CD4-positive, alpha-beta T cell treated with Interleukin-15 for 1 hour (primary cell): ENCODE results near the gene WWOX.

Source experiments
- DNase-seq: peaks from one replicate; pipeline ENCODE4 v3.0.0-alpha.2; 2020

The WWOX gene

DNA sequence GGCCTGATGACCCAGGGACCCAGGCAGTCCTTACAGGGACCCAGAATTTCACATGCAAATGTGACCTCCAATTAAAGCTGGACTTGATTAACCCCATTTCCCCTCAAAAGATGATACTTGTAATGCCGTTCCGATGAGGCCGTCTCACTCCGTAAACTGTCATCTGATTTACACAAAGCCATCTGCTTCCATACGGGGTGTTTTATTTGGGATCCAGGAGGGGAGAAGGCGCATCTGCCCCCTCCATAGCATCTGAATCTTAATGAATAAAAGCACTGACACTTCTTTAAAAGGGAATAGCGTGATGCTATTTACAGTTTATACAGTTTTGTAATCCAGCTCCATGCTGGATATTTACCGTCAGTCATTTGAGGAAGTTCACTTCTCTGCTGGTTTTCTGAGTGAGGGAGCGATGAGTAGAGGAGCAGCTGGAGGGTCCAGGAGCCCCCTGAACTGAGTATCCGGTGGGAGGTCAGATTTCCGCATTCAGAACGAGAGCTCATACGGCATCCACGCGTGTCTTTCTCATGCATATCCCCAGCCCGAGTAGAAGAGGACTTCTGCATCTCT, 452.7 kb downstream of the WWOX start:
- DNase-seq: no peak

DNA sequence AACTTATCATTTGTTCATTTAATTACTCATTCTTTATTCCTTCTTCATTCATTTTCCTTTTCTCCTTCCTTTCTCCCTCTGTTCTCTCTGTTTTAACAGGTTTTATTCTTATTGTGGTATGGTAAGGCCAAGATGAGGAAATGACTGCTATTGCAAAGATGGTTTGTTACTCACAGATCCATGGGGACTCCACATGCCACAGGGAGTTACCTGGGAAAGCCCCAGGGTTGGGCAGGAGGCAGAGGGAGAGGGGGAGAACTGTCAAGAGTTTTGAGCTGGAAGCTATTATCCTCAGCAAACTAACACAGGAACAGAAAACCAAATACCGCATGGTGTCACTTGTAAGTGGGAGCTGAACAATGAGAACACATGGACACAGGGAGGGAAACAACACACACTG, 453.3 kb downstream of the WWOX start:
- DNase-seq: no peak

- DNase-seq: no peak
These were observed 454.0 kb downstream of the WWOX start for GRCh38 chr16:78553268-78554039.

- DNase-seq: no peak
These were observed 457.0 kb downstream of the WWOX start for GRCh38 chr16:78556421-78556820.

GRCh38 chr16:78560997-78561396, 461.5 kb downstream of the WWOX start:
- no peak for DNase-seq

- DNase-seq: no peak
These were observed 462.7 kb downstream of the WWOX start for GRCh38 chr16:78562111-78562510.

- DNase-seq: no peak
These were observed 463.2 kb downstream of the WWOX start for GRCh38 chr16:78562650-78563049.

DNA sequence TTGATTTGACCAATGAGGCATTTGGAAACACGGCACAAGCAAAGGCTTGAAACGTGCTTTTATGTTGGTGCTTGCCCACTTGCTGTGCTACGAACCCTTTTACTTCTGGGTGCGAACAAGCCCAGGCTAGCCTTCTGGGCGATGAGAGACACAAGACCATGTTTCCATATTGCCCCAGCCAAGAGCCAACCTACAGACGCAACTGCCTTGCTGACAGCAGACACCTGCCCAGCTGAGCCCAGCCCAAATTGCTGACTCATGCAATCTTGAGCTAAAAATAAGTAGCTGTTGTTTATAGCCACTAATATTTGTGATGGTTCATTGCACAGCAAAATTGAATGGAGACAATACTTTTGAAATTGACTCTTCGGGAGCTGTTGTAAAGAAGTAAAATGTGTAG, 464.5 kb downstream of the WWOX start:
- DNase-seq: no peak

- no peak for DNase-seq
These were observed 467.1 kb downstream of the WWOX start for GRCh38 chr16:78566397-78567073.

GRCh38 chr16:78570399-78571141, 471.1 kb downstream of the WWOX start:
- no peak for DNase-seq

GRCh38 chr16:78571434-78571833, 472.0 kb downstream of the WWOX start:
- DNase-seq: no peak

- no peak for DNase-seq
These were observed 472.5 kb downstream of the WWOX start for GRCh38 chr16:78571898-78572358.

- no peak for DNase-seq
These were observed 475.1 kb downstream of the WWOX start for GRCh38 chr16:78574571-78574970.

DNA sequence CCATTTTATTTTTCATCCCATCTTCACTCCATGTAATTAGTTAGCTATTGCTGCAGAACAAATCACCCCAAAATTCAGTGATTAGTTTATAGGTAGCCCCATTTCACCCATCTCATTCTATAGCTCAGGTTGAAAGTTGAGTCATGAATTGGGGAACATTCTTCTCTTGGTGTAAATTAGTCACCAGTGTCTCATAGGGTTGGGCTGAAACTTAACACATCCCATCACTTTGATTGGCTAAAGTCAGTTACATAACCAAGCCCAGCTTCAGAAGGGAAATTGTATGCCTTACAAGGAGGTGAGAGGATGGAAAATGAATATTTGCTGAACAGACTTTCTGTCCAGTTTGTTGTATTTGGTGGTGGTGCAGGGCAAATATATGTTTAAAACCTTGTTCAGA, 477.5 kb downstream of the WWOX start:
- no peak for DNase-seq

DNA sequence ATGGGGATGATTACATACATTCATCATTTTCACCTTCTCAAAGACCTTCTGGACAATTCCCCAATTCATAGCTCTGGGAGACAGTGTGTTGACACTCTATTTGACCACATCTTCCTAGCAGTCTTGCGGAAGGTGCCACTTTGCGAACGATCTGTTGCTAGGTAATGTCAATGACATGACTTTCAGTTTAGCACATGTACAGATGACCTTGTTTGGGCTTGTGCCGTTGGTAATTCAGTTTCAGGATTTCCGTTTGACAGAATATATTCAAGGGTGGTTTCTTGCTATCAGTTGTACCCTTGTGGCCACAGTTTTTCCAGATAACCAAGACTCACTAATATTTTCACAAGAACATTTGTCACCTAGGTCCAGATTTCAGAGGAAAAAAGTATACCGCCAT, 478.2 kb downstream of the WWOX start:
- DNase-seq: no peak

- no peak for DNase-seq
These were observed 479.6 kb downstream of the WWOX start for GRCh38 chr16:78579020-78579419.

DNA sequence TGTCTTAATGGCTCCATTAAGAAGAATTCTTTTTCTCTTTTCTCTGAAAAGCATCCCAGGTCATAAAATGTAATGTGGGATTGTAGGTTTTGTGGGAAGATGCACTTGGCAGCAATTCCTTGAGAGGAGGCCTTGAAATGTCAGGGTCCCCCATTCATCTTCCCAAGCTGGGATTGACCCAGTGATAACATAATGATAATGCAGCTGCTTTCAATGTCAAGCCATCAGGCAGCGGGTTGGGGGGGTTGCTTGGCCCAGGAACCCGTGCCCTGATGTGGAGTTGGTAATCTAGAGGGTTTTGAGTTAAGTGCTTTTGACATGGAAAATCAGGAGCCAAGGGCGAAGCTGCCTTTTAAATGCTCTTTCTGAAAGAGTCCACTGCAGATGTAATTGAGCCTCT, 484.0 kb downstream of the WWOX start:
- DNase-seq: no peak

- DNase-seq: no peak
These were observed 484.9 kb downstream of the WWOX start for GRCh38 chr16:78584213-78584860.

DNA sequence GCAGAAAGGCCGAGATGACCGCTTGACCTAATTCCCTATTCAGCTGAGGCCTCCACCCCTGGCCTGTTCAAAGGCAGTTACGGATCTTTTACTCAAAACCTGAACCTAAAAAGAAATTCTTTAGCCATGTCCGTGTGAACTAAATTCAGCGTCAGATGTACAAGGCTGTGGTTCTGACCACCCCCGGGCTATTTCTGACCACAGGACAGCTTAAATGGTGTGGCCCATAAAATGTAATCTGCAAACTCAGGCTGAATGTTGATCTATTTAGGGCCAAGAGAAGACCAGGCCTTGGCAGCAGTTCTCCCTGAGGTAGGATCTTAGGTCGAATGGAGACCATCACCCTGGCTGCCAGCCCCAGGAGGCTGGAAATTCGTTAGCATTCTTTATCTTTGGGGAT, 485.5 kb downstream of the WWOX start:
- no peak for DNase-seq

GRCh38 chr16:78589331-78589730, 489.9 kb downstream of the WWOX start:
- DNase-seq: no peak

GRCh38 chr16:78591682-78592103, 492.2 kb downstream of the WWOX start:
- no peak for DNase-seq

GRCh38 chr16:78592111-78592510, 492.7 kb downstream of the WWOX start:
- no peak for DNase-seq

GRCh38 chr16:78593352-78593751, 493.9 kb downstream of the WWOX start:
- no peak for DNase-seq
